Activated T-helper 1 cell treated with anti-CD3 and anti-CD28 coated beads, Interleukin-12 subunit alpha, Interleukin-12 subunit beta, Interleukin-2, Interleukin-4 antibody, amounts not matched to agents 30 ng/mL and 10 ng/mL and 1 ng/mL, durations not matched to agents 14 hours and 24 hours and 36 hours (primary cell): ENCODE data around the gene HNRNPAB. TPM values are rescaled to one million over a fixed set of nuclear protein-coding genes. Genes with fewer than 3 reads are reported as not detected.

Experiments
- DNase-seq: peaks from one replicate; pipeline ENCODE4 v3.0.0; 2021; ENCODE audit warnings: low spot score
- H3K27ac Mint-ChIP-seq: one replicate; pipeline ENCODE4 v1.8.0; 2021; ENCODE audit warnings: mild to moderate bottlenecking, mixed read lengths
- H3K27me3 Mint-ChIP-seq: one replicate; pipeline ENCODE4 v1.8.0; 2022; ENCODE audit warnings: mild to moderate bottlenecking, moderate library complexity, mixed read lengths; ENCODE audit not compliant: insufficient read depth
- H3K36me3 Mint-ChIP-seq: one replicate; pipeline ENCODE4 v1.8.0; 2021; ENCODE audit warnings: low read depth, mixed read lengths
- H3K4me1 Mint-ChIP-seq: one replicate; pipeline ENCODE4 v1.8.0; 2021; ENCODE audit warnings: low read depth, mixed read lengths
- H3K4me3 Mint-ChIP-seq: one replicate; pipeline ENCODE4 v1.8.0; 2021; ENCODE audit warnings: mild to moderate bottlenecking, moderate library complexity, mixed read lengths
- H3K9me3 Mint-ChIP-seq: one replicate; pipeline ENCODE4 v1.8.0; 2021; ENCODE audit warnings: mixed read lengths
- intact Hi-C: fragments of 100-400 bp; cut with micrococcal nuclease; formaldehyde crosslinking; loops from one replicate; pipeline ENCODE4 v1.15.1; 2024
- total RNA-seq: library from RNA; stranded (reverse); gene quantifications from 2 replicates; pipeline ENCODE4 v1.2.3, GENCODE V29; 2022

HNRNPAB gene
- total RNA-seq, 1 donor from 2014 or later: 472 TPM

- Mint-ChIP-seq H3K9me3 (no peaks in the 10 kb centered on the region), H3K27me3 (no peaks in the 10 kb centered on the region), H3K36me3 (peaks cover 58% of the 10 kb centered on the region), H3K4me3 (peak overlapping the region; percentile 90), H3K4me1 (peaks cover 59% of the 10 kb centered on the region), H3K27ac (peak overlapping the region; percentile 40)
- no peak for DNase-seq
- intact Hi-C loops: loop anchor here (5.0 to 10.0 kb wide), 3 partner anchors 792 to 1575 kb away; partner anchors contain the start of genes HNRNPH1, MGAT4B and ZNF879
These were observed 25.5 kb downstream of the HNRNPAB start for GRCh38 chr5:178229861-178230260.

DNA sequence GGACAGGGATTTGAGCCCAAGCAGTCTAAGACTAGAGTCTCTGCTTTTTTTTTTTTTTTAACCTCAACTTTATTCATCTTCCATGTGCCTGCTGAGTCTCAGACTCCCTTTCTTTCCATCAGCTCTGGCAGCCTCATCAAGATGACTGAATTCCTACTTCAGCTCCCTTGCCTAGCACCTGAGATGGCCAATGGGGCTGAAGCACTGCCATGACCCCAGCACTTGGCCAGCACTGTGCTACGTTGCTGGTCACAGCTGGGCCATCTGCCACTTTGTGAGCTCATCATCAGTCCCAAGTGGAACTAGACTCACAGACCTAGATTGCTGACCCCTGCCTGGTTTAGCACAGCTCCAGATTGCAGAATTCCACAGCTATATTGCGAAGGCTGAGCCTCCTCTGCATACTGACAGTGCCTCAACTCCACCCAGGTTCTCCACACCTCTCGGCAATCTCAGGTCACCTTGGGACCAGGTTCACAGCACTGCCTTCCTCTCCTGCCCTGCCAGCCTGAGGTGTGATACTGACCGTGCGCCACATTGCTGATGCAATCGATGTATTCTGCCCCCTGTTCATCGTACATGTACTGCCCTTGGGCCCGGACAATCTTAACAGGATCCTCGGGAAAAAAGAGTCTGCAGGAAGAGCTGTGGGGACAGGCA lies 26.7 kb downstream of the HNRNPAB start:
- no peaks in the 10 kb centered on the region for H3K27me3 Mint-ChIP-seq
- peak overlapping the region; percentile 90 for H3K4me3 Mint-ChIP-seq
- peaks cover 50% of the 10 kb centered on the region for H3K36me3 Mint-ChIP-seq
- intact Hi-C loops: loop anchor here (5.0 to 10.0 kb wide), 3 partner anchors 791 to 1574 kb away; partner anchors contain the start of genes HNRNPH1, MGAT4B and ZNF879
- peak overlapping the region; percentile 58 for H3K27ac Mint-ChIP-seq
- no peaks in the 10 kb centered on the region for H3K9me3 Mint-ChIP-seq
- no peak for DNase-seq
- peaks cover 64% of the 10 kb centered on the region for H3K4me1 Mint-ChIP-seq

DNA sequence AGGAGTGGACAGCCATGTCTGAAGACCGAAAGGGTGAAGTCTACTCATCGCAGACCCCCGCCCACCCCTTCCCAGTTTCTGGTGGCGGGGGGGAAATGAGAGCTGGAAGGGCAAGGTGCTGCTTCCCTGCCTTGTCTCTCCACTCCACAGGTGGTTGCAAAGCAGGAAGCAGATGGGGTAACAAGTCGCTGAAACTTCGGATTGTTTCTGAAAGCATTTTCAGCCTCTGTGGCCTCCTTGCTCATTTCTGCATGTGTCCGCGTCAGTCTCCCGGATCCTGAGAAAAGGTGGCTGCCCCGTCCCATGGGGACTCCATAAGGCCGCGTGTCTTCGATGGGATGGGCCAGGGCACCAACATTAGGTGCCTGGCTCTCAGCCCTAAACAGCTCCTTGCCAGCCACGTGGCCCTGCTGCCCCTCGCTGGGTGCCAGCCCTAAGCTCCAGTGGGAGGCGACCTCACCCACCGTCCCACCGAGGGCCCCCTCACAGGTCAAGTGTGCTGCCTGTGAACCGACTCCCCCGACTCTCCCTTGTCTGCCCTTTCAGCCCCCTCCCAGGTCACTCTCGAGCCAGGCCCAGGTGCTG lies 27.3 kb downstream of the HNRNPAB start:
- DNase-seq: no peak
- H3K27me3 Mint-ChIP-seq: no peaks in the 10 kb centered on the region
- peak overlapping the region; percentile 90 for H3K4me3 Mint-ChIP-seq
- peaks cover 47% of the 10 kb centered on the region for H3K36me3 Mint-ChIP-seq
- no peaks in the 10 kb centered on the region for H3K9me3 Mint-ChIP-seq
- H3K4me1 Mint-ChIP-seq: peaks cover 65% of the 10 kb centered on the region
- intact Hi-C loops: loop anchor here (1.0 to 10.0 kb wide), 6 partner anchors 27 to 1573 kb away; partner anchors contain the start of genes CLK4, HNRNPAB, HNRNPH1 and MGAT4B
- peak overlapping the region; percentile 84 for H3K27ac Mint-ChIP-seq

DNA sequence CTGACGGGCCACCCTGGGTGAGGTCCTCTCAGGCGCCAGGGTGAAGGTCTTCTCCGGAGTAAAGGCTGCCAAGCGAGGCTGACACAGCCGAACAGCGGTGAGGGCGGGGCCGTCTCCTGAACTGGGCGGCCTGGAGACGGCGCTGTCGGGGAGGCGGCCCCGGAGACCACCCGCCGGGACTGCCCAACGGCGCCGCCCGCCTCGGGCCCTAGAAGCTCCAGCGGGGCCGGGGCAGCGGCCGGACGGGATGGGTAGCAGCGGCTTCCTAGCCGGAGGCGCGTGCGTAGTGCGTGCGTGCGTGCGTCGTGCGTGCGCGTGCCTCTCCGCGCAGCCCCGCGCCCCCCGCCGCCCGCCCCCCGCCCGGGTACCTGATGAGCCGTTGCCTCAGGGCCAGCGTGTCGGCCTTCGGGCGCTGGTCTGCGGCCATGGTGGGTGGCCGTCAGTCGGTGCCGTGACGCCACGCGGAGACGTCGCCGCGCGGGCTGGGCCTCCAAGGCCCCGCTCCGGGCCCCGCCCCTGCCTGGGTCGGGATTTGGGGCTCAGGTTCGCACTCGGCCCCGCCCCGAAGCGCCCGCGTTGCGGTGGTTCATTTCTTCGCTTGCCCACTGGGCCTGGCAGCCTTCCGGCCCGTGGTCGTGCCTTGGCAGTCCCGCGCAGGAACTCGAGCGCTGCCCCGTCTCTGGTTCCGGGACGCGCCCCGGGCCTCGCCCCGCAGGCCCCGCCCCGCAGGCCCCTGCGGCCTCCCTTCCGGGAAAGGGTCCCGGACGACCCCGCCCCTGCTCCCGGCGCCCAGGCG lies 28.0 kb downstream of the HNRNPAB start, which contains the start of gene PHYKPL:
TSS of gene PHYKPL (minus strand) at position 679 of the 796 bp plus-strand sequence. CDS start at position 427, 252 bp downstream.
- H3K4me1 Mint-ChIP-seq: peaks cover 66% of the 10 kb centered on the region
- peak; percentile 75 for DNase-seq
- H3K36me3 Mint-ChIP-seq: peaks cover 40% of the 10 kb centered on the region
- intact Hi-C loops: loop anchor here (1.0 to 10.0 kb wide), 6 partner anchors 28 to 1572 kb away; partner anchors contain the start of genes CLK4, HNRNPAB, HNRNPH1 and MGAT4B
- no peaks in the 10 kb centered on the region for H3K9me3 Mint-ChIP-seq
- peak within 1 kb of the TSS; percentile 86 for H3K27ac Mint-ChIP-seq
- peak within 1 kb of the TSS; percentile 90 for H3K4me3 Mint-ChIP-seq
- H3K27me3 Mint-ChIP-seq: no peaks in the 10 kb centered on the region

DNA sequence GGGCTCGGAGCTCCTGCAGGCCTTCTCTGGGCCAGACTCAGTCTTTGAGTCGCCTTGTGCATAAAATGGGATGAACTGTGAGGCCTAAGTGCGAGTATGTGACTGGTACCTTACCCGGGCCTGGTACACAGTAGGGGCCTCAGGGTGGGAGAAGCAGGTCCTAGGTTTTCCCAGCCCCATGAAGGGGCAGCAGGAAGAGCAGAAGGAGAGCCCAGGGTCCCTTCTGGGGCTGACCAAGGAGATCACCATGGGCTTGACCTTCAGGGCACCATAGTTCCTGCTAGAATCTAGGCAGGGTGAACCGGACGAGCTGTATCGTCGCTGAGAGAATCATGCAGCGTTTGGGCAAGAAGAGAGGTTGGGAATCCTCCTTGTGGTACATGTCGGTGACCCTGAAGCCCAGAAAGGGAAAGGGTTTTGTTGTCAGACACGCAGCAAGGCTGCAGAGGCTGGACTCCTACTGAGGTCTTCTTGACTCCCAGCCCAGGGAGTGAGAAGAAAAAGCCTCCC lies 28.6 kb downstream of the HNRNPAB start:
- Mint-ChIP-seq H3K27me3 (no peaks in the 10 kb centered on the region), H3K27ac (peak overlapping the region; percentile 86), H3K36me3 (peaks cover 33% of the 10 kb centered on the region), H3K9me3 (no peaks in the 10 kb centered on the region), H3K4me1 (peaks cover 65% of the 10 kb centered on the region), H3K4me3 (peak overlapping the region; percentile 76)
- DNase-seq: no peak
- intact Hi-C loops: loop anchor here (1.0 to 10.0 kb wide), 6 partner anchors 29 to 1572 kb away; partner anchors contain the start of genes CLK4, HNRNPAB, HNRNPH1 and MGAT4B

- no peak overlapping the region for H3K4me3 Mint-ChIP-seq
- DNase-seq: no peak
- H3K9me3 Mint-ChIP-seq: no peaks in the 10 kb centered on the region
- H3K36me3 Mint-ChIP-seq: peaks cover 25% of the 10 kb centered on the region
- H3K27me3 Mint-ChIP-seq: no peaks in the 10 kb centered on the region
- peaks cover 69% of the 10 kb centered on the region for H3K4me1 Mint-ChIP-seq
- peak overlapping the region; percentile 58 for H3K27ac Mint-ChIP-seq
- intact Hi-C loops: loop anchor here (5.0 to 10.0 kb wide), 3 partner anchors 788 to 1571 kb away; partner anchors contain the start of genes HNRNPH1, MGAT4B and ZNF879
These were observed 29.9 kb downstream of the HNRNPAB start for GRCh38 chr5:178234121-178234749.

DNA sequence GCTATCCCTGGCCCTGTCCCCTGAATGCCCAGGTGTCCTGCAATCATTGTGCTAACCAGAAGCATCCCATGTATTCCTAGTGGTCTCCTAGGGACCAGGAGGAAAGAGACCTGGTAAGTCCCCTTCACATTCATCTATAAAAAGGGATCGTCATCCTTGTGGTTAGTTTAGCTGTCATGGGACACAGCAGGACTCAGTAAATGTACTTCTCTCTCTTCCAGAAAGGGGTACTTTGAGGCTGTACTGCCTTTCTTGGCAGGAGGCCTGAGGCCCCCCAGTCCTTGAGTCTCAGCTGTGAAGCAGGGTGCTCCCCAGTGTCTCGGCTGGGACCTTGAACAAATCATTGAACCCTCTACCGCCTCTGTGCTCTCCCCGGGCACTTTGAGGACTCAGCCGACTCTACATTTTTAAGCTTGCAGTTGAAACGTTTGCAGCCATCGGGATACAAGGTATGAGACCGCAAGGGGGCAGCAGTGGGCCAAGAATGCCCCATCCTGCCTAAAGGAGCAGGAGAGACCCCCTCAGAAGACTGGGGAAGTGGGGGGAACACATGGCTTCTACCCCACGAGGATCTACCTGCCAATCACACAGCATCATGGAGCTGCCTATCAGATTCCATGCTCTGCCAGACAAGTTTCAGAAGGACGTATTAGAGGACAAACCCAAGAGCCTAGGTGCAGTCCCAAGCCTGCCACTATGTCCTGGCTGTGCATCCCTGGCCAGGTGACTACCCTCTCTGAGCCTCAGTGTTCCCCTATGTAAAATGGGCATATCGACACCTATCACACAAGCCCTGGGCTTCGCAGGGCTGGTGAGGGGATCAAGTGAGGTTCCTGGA lies 30.6 kb downstream of the HNRNPAB start:
- peaks cover 18% of the 10 kb centered on the region for H3K36me3 Mint-ChIP-seq
- intact Hi-C loops: loop anchor here (1.0 to 10.0 kb wide), 5 partner anchors 315 to 1570 kb away; partner anchors contain the start of genes COL23A1, HNRNPH1, MGAT4B and ZNF879
- no peaks in the 10 kb centered on the region for H3K27me3 Mint-ChIP-seq
- H3K4me1 Mint-ChIP-seq: peaks cover 66% of the 10 kb centered on the region
- no peaks in the 10 kb centered on the region for H3K9me3 Mint-ChIP-seq
- peak overlapping the region; percentile 35 for H3K4me3 Mint-ChIP-seq
- peak overlapping the region; percentile 6 for H3K27ac Mint-ChIP-seq
- peak; percentile 64 for DNase-seq

GRCh38 chr5:178235588-178235974 lies 31.2 kb downstream of the HNRNPAB start:
- no peaks in the 10 kb centered on the region for H3K27me3 Mint-ChIP-seq
- H3K27ac Mint-ChIP-seq: no peak overlapping the region
- no peak for DNase-seq
- H3K9me3 Mint-ChIP-seq: no peaks in the 10 kb centered on the region
- peaks cover 63% of the 10 kb centered on the region for H3K4me1 Mint-ChIP-seq
- intact Hi-C loops: loop anchor here (1.0 to 10.0 kb wide), 3 partner anchors 315 to 1569 kb away; partner anchors contain the start of genes COL23A1 and MGAT4B
- peaks cover 14% of the 10 kb centered on the region for H3K36me3 Mint-ChIP-seq
- no peak overlapping the region for H3K4me3 Mint-ChIP-seq

DNA sequence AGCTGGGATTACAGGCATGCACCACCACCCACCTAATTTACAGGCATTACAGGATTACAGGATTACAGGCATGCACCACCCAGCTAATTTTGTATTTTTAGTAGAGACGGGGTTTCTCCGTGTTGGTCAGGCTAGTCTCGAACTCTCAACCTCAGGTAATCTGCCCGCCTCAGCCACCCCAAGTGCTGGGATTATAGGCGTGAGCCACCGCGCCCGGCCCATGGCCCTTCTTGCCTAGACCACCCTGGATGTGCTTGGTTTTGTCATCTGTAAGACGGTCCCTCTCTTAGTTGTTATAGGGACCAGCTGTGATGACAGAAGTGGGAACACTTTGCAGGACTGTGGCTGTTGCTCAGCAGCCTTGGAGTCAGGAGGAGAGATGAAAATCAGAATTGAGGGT lies 31.8 kb downstream of the HNRNPAB start:
- Mint-ChIP-seq H3K4me3 (no peak overlapping the region), H3K9me3 (no peaks in the 10 kb centered on the region), H3K27ac (no peak overlapping the region), H3K27me3 (no peaks in the 10 kb centered on the region), H3K36me3 (peaks cover 9% of the 10 kb centered on the region), H3K4me1 (peaks cover 63% of the 10 kb centered on the region)
- no peak for DNase-seq
- intact Hi-C loops: loop anchor here (10.0 kb wide), 1 partner anchor 1569 kb away; the partner anchor contains the start of gene MGAT4B

DNA sequence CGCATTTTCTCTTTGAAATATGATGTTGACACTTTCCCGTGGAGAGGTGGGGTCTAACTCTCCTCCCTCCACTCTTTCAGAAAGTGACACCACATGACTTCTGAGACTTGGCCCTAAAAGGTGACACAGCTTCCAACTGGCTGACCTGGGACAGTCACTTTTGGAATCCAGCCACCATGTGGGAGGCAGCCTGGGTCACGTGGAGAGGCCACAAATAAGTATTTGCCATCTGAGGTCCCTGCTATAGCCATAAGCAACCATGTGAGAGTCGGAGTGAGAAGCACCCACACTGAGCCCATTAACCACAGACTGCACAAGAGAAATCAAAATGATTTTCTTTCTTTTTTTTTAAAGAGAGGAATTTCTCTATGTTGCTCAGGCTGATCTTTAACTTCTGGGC lies 32.3 kb downstream of the HNRNPAB start:
- Mint-ChIP-seq H3K4me1 (peaks cover 61% of the 10 kb centered on the region), H3K9me3 (no peaks in the 10 kb centered on the region), H3K27me3 (no peaks in the 10 kb centered on the region), H3K36me3 (peaks cover 3% of the 10 kb centered on the region), H3K4me3 (no peak overlapping the region), H3K27ac (no peak overlapping the region)
- intact Hi-C loops: loop anchor here (10.0 kb wide), 1 partner anchor 1568 kb away; the partner anchor contains the start of gene MGAT4B
- no peak for DNase-seq
